ENCODE results near the gene PIEZO2. TPM values are rescaled to one million over a fixed set of nuclear protein-coding genes. Genes with fewer than 3 reads are reported as not detected.
A peak's percentile ranks its signal among the peaks of the same experiment; 100 is the strongest.

PIEZO2 gene
- total and polyA plus RNA-seq, 2 donors (not counting 1 experiment from before 2014, with no cell fraction given): not detected

DNA sequence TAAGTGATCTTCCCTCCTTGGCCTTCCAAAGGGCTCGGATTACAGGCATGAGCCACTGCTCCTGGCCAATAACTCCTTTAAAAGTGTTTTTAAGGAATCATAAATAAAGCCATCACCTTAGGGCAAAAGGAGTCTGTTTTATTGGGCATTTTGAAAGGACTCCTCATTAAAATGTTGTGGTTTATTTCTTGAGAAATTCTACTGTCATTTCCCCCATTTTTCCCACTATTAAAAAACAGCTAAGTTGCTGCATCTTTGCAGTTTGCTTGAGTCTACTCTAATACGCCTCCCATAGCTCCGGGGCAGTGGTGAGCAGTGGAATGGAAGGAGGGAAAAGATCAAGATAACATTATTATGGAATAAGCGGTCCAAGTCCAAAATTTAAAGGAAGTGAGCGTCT lies 293.2 kb downstream of the PIEZO2 start:
- ChIA-PET POLR2A (no interaction called here), CTCF (no interaction called here)
- Histone ChIP-seq H3K27ac (ENCODE audit: low read length in 2 of 2) (no peak overlapping the region), H2AFZ (ENCODE audit: insufficient read depth, low read depth, low read length, poor library complexity, severe bottlenecking) (no peak overlapping the region), H3K9me3 (ENCODE audit: control extremely low read depth in 1 of 3, control insufficient read depth in 2 of 3, insufficient read depth in 1 of 3, low read length in 2 of 3) (no peaks in the 10 kb centered on the region), H4K20me1 (ENCODE audit: control insufficient read depth, insufficient read depth, low read length, poor library complexity, severe bottlenecking) (no peaks in the 10 kb centered on the region), H3K79me2 (ENCODE audit: control insufficient read depth, insufficient read depth, low read length) (no peaks in the 10 kb centered on the region), H3K4me1 (ENCODE audit: control insufficient read depth in 2 of 2, insufficient read depth in 2 of 2, low read length in 2 of 2) (no peaks in the 10 kb centered on the region), H3K4me3 (ENCODE audit: control extremely low read depth in 1 of 5, extremely low read depth in 1 of 5, insufficient read depth in 1 of 5, low read depth in 2 of 5, low read length in 4 of 5) (no peak overlapping the region), H3K27me3 (replicated peaks in 1 of 4; ENCODE audit: control extremely low read depth in 1 of 4, control insufficient read depth in 3 of 4, insufficient read depth in 4 of 4, low read length in 3 of 4) (peaks cover 0 to 3% (median 0%) of the 10 kb centered on the region in 4 experiments), H3K36me3 (replicated peaks in 1 of 2; ENCODE audit: control extremely low read depth in 1 of 2, control insufficient read depth in 1 of 2, extremely low read depth in 1 of 2, insufficient read depth in 2 of 2, low read length in 1 of 2) (no peaks in the 10 kb centered on the region), H3K4me2 (replicated peaks; ENCODE audit: low read depth, low read length, poor library complexity, severe bottlenecking) (no peak overlapping the region), H3K9ac (ENCODE audit: low read length) (no peak overlapping the region)
- ATAC-seq (ENCODE audit: low read depth): no peak
- intact Hi-C loops (cut with micrococcal nuclease): no loop called here
- no peaks in the 10 kb centered on the region for H3K9me3 Mint-ChIP-seq (ENCODE audit: insufficient read depth)
- no peak overlapping the region for H3K4me3 Mint-ChIP-seq
- H3K4me1 Mint-ChIP-seq: no peaks in the 10 kb centered on the region
- WGBS (ENCODE audit: insufficient coverage): 83% methylated on average over 1 of the region's 5 CpGs
- no peak overlapping the region for H3K27ac Mint-ChIP-seq
- no peak for DNase-seq
- TF ChIP-seq, protein P1, sequence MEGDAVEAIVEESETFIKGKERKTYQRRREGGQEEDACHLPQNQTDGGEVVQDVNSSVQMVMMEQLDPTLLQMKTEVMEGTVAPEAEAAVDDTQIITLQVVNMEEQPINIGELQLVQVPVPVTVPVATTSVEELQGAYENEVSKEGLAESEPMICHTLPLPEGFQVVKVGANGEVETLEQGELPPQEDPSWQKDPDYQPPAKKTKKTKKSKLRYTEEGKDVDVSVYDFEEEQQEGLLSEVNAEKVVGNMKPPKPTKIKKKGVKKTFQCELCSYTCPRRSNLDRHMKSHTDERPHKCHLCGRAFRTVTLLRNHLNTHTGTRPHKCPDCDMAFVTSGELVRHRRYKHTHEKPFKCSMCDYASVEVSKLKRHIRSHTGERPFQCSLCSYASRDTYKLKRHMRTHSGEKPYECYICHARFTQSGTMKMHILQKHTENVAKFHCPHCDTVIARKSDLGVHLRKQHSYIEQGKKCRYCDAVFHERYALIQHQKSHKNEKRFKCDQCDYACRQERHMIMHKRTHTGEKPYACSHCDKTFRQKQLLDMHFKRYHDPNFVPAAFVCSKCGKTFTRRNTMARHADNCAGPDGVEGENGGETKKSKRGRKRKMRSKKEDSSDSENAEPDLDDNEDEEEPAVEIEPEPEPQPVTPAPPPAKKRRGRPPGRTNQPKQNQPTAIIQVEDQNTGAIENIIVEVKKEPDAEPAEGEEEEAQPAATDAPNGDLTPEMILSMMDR (IDR thresholded peaks at IDR 0.05): no peak
- no peak for TF ChIP-seq EZH2 (IDR thresholded peaks at IDR 0.05; ENCODE audit: borderline replicate concordance, insufficient read depth, low read depth, low read length, poor library complexity, severe bottlenecking)
- H3K27me3 Mint-ChIP-seq: peaks cover 18% of the 10 kb centered on the region

DNA sequence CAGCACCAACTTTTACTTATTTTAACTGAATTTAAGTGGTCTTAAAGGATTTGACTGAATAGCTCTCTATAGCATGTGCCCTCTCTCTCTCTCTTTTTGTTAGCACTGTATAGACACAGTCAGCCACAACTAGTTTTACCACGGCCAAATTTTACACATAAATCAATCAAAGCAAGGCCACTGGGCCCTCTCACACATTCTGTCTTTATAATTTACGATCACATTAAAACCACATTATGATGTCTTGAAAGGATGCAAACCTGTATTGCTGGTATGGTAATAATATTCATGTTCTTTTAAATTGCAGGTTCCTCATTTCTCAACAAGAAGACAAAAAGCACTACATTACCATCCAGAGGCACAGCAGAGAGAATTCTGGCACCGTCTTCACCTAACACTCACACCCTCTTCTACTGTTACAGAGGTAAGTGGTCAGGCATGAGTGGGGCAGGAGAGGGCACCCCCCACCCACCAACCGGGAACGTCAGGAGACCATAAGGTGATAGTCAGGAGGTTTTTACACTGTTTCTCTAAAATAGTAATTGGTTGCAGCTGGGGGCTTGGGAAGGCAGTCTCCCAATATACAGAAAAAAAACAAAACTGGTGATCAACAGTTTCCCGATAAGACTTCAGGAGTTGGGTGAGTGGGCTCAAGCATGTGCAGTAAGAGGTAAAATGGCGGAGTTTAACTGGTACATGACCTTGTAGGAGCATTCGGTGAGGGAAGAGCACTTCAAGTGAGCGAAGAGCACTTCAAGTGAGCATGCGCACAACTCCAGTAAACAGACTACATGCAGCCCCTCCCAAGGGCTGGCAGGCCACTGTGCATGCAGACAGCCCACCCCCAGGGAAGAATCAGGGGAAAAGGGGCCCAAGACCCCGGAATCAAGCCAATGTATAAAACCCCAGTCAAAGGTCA lies 296.7 kb downstream of the PIEZO2 start:
- POLR2A ChIA-PET: interaction anchor here (0.6 kb wide), 1 partner anchor 61 kb away, joined by 3 read pairs; no protein-coding TSS in a partner anchor

More for the DNA sequence above, 296.7 kb downstream of the PIEZO2 start:
- DNase-seq (no peak), ATAC-seq (ENCODE audit: low read depth) (no peak)
- CTCF ChIA-PET: interaction anchor here (0.6 to 2.1 kb wide), 7 partner anchors 10 to 1384 kb away, joined by 3 to 9 read pairs (median 4); no protein-coding TSS in a partner anchor
- intact Hi-C loops (cut with micrococcal nuclease): no loop called here
- Histone ChIP-seq H3K9ac (ENCODE audit: low read length) (no peak overlapping the region), H4K20me1 (ENCODE audit: control insufficient read depth, insufficient read depth, low read length, poor library complexity, severe bottlenecking) (no peaks in the 10 kb centered on the region), H3K27me3 (replicated peaks in 1 of 4; ENCODE audit: control extremely low read depth in 1 of 4, control insufficient read depth in 3 of 4, insufficient read depth in 4 of 4, low read length in 3 of 4) (no peaks in the 10 kb centered on the region), H2AFZ (ENCODE audit: insufficient read depth, low read depth, low read length, poor library complexity, severe bottlenecking) (no peak overlapping the region), H3K4me1 (ENCODE audit: control insufficient read depth in 2 of 2, insufficient read depth in 2 of 2, low read length in 2 of 2) (no peaks in the 10 kb centered on the region), H3K9me3 (ENCODE audit: control extremely low read depth in 1 of 3, control insufficient read depth in 2 of 3, insufficient read depth in 1 of 3, low read length in 2 of 3) (no peaks in the 10 kb centered on the region), H3K27ac (ENCODE audit: low read length in 2 of 2) (no peak overlapping the region), H3K4me2 (replicated peaks; ENCODE audit: low read depth, low read length, poor library complexity, severe bottlenecking) (no peak overlapping the region), H3K36me3 (replicated peaks in 1 of 2; ENCODE audit: control extremely low read depth in 1 of 2, control insufficient read depth in 1 of 2, extremely low read depth in 1 of 2, insufficient read depth in 2 of 2, low read length in 1 of 2) (no peaks in the 10 kb centered on the region), H3K4me3 (ENCODE audit: control extremely low read depth in 1 of 5, extremely low read depth in 1 of 5, insufficient read depth in 1 of 5, low read depth in 2 of 5, low read length in 4 of 5) (no peak overlapping the region), H3K79me2 (ENCODE audit: control insufficient read depth, insufficient read depth, low read length) (no peaks in the 10 kb centered on the region)
- TF ChIP-seq EZH2 (IDR thresholded peaks at IDR 0.05; ENCODE audit: borderline replicate concordance, insufficient read depth, low read depth, low read length, poor library complexity, severe bottlenecking): no peak
- TF ChIP-seq, protein P1 (IDR thresholded peaks at IDR 0.05): no peak
- H3K4me3 Mint-ChIP-seq: no peak overlapping the region
- H3K27me3 Mint-ChIP-seq: peaks cover 22% of the 10 kb centered on the region
- 90% methylated on average over 6 of the region's 11 CpGs for WGBS (ENCODE audit: insufficient coverage)
- no peaks in the 10 kb centered on the region for H3K4me1 Mint-ChIP-seq
- peak overlapping the region; percentile 39 for H3K27ac Mint-ChIP-seq
- H3K9me3 Mint-ChIP-seq (ENCODE audit: insufficient read depth): no peaks in the 10 kb centered on the region

Data from B cell (primary cell).